HepG2 (cell line): ENCODE data around the gene S100Z. TPM values are rescaled to one million over a fixed set of nuclear protein-coding genes. Genes with fewer than 3 reads are reported as not detected.

Experiments
- ATAC-seq: fragments of 200-7000 bp; cut with Tn5 transposase; 3 replicates; pipeline ENCODE4 v1.9.1; 2020; ENCODE audit warnings: mild to moderate bottlenecking, moderate library complexity
- Bru-seq: library from RNA; stranded (reverse); fragments of 400-500 nt; gene quantifications from one replicate; lab custom pipeline; 2021; lab: Mats Ljungman, UMichigan
- BruChase-seq, 2 experiments: library from RNA; stranded (reverse); fragments of 400-500 nt; gene quantifications; one replicate each; lab custom pipeline; 2021; lab: Mats Ljungman, UMichigan
- BruUV-seq: library from RNA; stranded (reverse); fragments of 400-500 nt; replicated peaks from 2 replicates; lab custom pipeline; 2021; lab: Mats Ljungman, UMichigan
- CTCF ChIA-PET: fragments of 300-600 bp; formaldehyde crosslinking; extraction: SDS; loops from one replicate; lab custom pipeline; 2021; ENCODE audit warnings: low total read pairs, inconsistent platforms, low intra/inter-chr PET ratio; lab: Yijun Ruan, JAX
- POLR2A ChIA-PET: fragments of 350-600 bp; sonication (Branson Sonifier 250); formaldehyde crosslinking; loops from one replicate; lab custom pipeline; 2020; ENCODE audit warnings: antibody characterized with exemption, inconsistent platforms; lab: Yijun Ruan, JAX
- DNase-seq: peaks from one replicate; pipeline ENCODE4 v3.0.0-alpha.2; 2015; ENCODE audit warnings: low spot score
- FAIRE-seq: peaks from 3 replicates; lab custom pipeline; 2011; peaks lifted over from hg19 to GRCh38; lab: Jason Lieb, UNC
- H2AFZ ChIP-seq: one replicate; pipeline ENCODE4 v1.6.1; 2011; ENCODE audit warnings: low read length, inconsistent platforms
- H3K27ac ChIP-seq: fragments of 300-600 bp; 3 replicates; pipeline ENCODE4 v1.8.0; 2011; ENCODE audit warnings: mixed run types, mild to moderate bottlenecking, mixed read lengths, low read length, inconsistent platforms; ENCODE audit not compliant: insufficient read depth; ENCODE audit errors: extremely low read length
- H3K27me3 ChIP-seq, 2 experiments: fragments of 200-600 bp in 1 of 2; 2 replicates in 1 of 2; 3 replicates in 1 of 2; pipeline versions ENCODE4 v1.6.0 to v1.8.0; 2011; ENCODE audit warnings: low read length in 2 of 2, mild to moderate bottlenecking in 2 of 2, moderate library complexity in 2 of 2, inconsistent platforms in 1 of 2; ENCODE audit not compliant: insufficient read depth in 2 of 2, control insufficient read depth in 1 of 2
- H3K36me3 ChIP-seq, 2 experiments: fragments of 200-600 bp in 1 of 2; replicated peaks in 1 of 2; 2 replicates in 1 of 2; 3 replicates in 1 of 2; pipeline versions ENCODE4 v1.5.1 to v1.8.0; 2011; ENCODE audit warnings: low read length in 2 of 2, inconsistent platforms in 1 of 2; ENCODE audit not compliant: insufficient read depth in 2 of 2, control insufficient read depth in 1 of 2
- H3K4me1 ChIP-seq: 2 replicates; pipeline ENCODE4 v1.5.1; 2012; ENCODE audit warnings: low read length, inconsistent platforms; ENCODE audit not compliant: insufficient read depth
- H3K4me2 ChIP-seq: 2 replicates; pipeline ENCODE4 v1.6.0; 2011; ENCODE audit warnings: low read depth, low read length, inconsistent platforms
- H3K4me3 ChIP-seq, 3 experiments: fragments of 200-600 bp in 1 of 3; sonication (generic), shearing (Covaris generic) in 1 of 3; replicated peaks in 1 of 3; 2 replicates each; pipeline ENCODE4 v1.5.1; 2011 to 2016; ENCODE audit warnings: low read length in 3 of 3, inconsistent platforms in 2 of 3, low read depth in 2 of 3, mild to moderate bottlenecking in 2 of 3, control low read depth in 1 of 3, mixed read lengths in 1 of 3; ENCODE audit not compliant: insufficient read depth in 1 of 3
- H3K79me2 ChIP-seq: one replicate; pipeline ENCODE4 v1.6.1; 2011; ENCODE audit warnings: low read length, inconsistent platforms; ENCODE audit not compliant: insufficient read depth
- H3K9ac ChIP-seq: 2 replicates; pipeline ENCODE4 v1.6.0; 2011; ENCODE audit warnings: mild to moderate bottlenecking, low read depth, low read length, inconsistent platforms; ENCODE audit not compliant: insufficient read depth
- H3K9me3 ChIP-seq: 2 replicates; pipeline ENCODE4 v1.5.1; 2012; ENCODE audit warnings: mild to moderate bottlenecking, low read length
- H4K20me1 ChIP-seq: 2 replicates; pipeline ENCODE4 v1.6.0; 2011; ENCODE audit warnings: inconsistent platforms, mild to moderate bottlenecking, low read length, moderate library complexity; ENCODE audit not compliant: insufficient read depth
- KDM2A ChIP-seq: sonication (generic); formaldehyde crosslinking; IDR thresholded peaks from 2 replicates; pipeline ENCODE4 v1.4.0; 2020; ENCODE audit warnings: low read depth, missing genetic modification reagents, borderline replicate concordance
- ZNF12 ChIP-seq: sonication (generic); formaldehyde crosslinking; IDR thresholded peaks from 2 replicates; pipeline ENCODE4 v1.5.0; 2020; ENCODE audit warnings: missing genetic modification reagents
- WGBS: methylation state at CpG from one replicate; pipeline ENCODE4 v1.1.6; 2017; ENCODE audit warnings: low lambda C conversion rate; 5-methylcytosine and 5-hydroxymethylcytosine counted together
- in situ Hi-C: cut with HindIII; loops from 2 replicates; pipeline ENCODE4 v1.10.0; 2017; ENCODE audit warnings: low pct_unique_long_range_greater_than_20kb; ENCODE audit not compliant: extremely low pct_ligation_motif_present
- intact Hi-C: fragments of 100-400 bp; cut with micrococcal nuclease; formaldehyde crosslinking; loops from one replicate; pipeline ENCODE4 v1.10.0; 2022; ENCODE audit not compliant: unreplicated experiment
- long read RNA-seq, 2 experiments: library from RNA in 1 of 2; library from polyadenylated mRNA in 1 of 2; stranded (forward) in 1 of 2; unstranded in 1 of 2; transcript quantifications; one replicate each; pipeline ENCODE4 v2.0.0, GENCODE V29; 2019 to 2022
- polyA minus RNA-seq, 3 experiments: library from RNA; depleted of rRNA, polyadenylated mRNA; stranded (reverse); fragments of >200 nt; gene quantifications; 2 replicates each; pipeline ENCODE4 v1.2.3, GENCODE V29; 2011; ENCODE audit warnings: low replicate concordance in 1 of 3
- polyA plus RNA-seq, 8 experiments: library from polyadenylated mRNA; depleted of rRNA in 3 of 8; stranded (reverse) in 7 of 8; unstranded in 1 of 8; fragments of >200 nt; fragmentation: Illumina TruSeq in 4 of 8; extraction: Trizol in 4 of 8; gene quantifications; 2 replicates each; pipeline versions ENCODE4 v1.2.1 to v1.2.3, GENCODE V29; 2011 to 2016; ENCODE audit warnings: low read depth in 4 of 8, missing spikeins in 1 of 8, mixed read lengths in 1 of 8; ENCODE audit not compliant: insufficient read depth in 1 of 8
- total RNA-seq, 5 experiments: library from RNA; depleted of rRNA; stranded (reverse); fragments of >200 nt; fragmentation: Illumina TruSeq; extraction: Trizol; gene quantifications; 2 replicates each; pipeline ENCODE4 v1.2.3, GENCODE V29; 2016; ENCODE audit warnings: low read depth in 1 of 5

Gene S100Z
- total RNA-seq (2016; rRNA removed; fragmentation: Illumina TruSeq; extraction: Trizol) (not detected in 2 replicates), polyA plus RNA-seq (2011; rRNA removed) (0.17 and 0.22 TPM in 2 replicates), polyA minus RNA-seq (2011; rRNA and poly(A)+ RNA removed; ENCODE audit: low replicate concordance) (not detected in 2 replicates), Bru-seq, nascent RNA (percentile 13 among the genes with signal in this experiment), BruChase-seq, experiment 1, labeled RNA remaining after a 6-hour chase (percentile 17 among the genes with signal in this experiment), BruChase-seq, experiment 2, labeled RNA remaining after a 2-hour chase (percentile 18 among the genes with signal in this experiment)
- not detected in 2 replicates for total RNA-seq (2016; cell fraction: cytosol; rRNA removed; fragmentation: Illumina TruSeq; extraction: Trizol; ENCODE audit: low read depth)
- total RNA-seq (2016; cell fraction: insoluble cytoplasmic fraction; rRNA removed; fragmentation: Illumina TruSeq; extraction: Trizol): not detected in 2 replicates
- not detected in 2 replicates for total RNA-seq (2016; cell fraction: membrane; rRNA removed; fragmentation: Illumina TruSeq; extraction: Trizol)
- total RNA-seq (2016; cell fraction: nucleus; rRNA removed; fragmentation: Illumina TruSeq; extraction: Trizol): not detected in 2 replicates
- 0.08 and 0.20 TPM in 2 replicates for polyA plus RNA-seq (2011; cell fraction: cytosol; rRNA removed)
- 0.36 TPM in 1 of 2 replicates, not detected in the other for polyA plus RNA-seq (2011; cell fraction: nucleus; rRNA removed)
- 0.12 TPM in 1 of 2 replicates, not detected in the other for polyA plus RNA-seq (2012)
- not detected in 2 replicates for polyA plus RNA-seq (2016; cell fraction: cytosol; fragmentation: Illumina TruSeq; extraction: Trizol; ENCODE audit: low read depth)
- polyA plus RNA-seq (2016; cell fraction: insoluble cytoplasmic fraction; fragmentation: Illumina TruSeq; extraction: Trizol; ENCODE audit: low read depth): not detected in 2 replicates
- polyA plus RNA-seq (2016; cell fraction: membrane; fragmentation: Illumina TruSeq; extraction: Trizol; ENCODE audit: low read depth): not detected in 2 replicates
- not detected in 2 replicates for polyA plus RNA-seq (2016; cell fraction: nucleus; fragmentation: Illumina TruSeq; extraction: Trizol; ENCODE audit: insufficient read depth, low read depth)
- polyA minus RNA-seq (2011; cell fraction: cytosol; rRNA and poly(A)+ RNA removed): not detected in 2 replicates
- polyA minus RNA-seq (2011; cell fraction: nucleus; rRNA and poly(A)+ RNA removed): 1.1 TPM in 1 of 2 replicates, not detected in the other
- long read RNA-seq, experiment 1: 0 reads
- long read RNA-seq, experiment 2: 0 reads

DNA sequence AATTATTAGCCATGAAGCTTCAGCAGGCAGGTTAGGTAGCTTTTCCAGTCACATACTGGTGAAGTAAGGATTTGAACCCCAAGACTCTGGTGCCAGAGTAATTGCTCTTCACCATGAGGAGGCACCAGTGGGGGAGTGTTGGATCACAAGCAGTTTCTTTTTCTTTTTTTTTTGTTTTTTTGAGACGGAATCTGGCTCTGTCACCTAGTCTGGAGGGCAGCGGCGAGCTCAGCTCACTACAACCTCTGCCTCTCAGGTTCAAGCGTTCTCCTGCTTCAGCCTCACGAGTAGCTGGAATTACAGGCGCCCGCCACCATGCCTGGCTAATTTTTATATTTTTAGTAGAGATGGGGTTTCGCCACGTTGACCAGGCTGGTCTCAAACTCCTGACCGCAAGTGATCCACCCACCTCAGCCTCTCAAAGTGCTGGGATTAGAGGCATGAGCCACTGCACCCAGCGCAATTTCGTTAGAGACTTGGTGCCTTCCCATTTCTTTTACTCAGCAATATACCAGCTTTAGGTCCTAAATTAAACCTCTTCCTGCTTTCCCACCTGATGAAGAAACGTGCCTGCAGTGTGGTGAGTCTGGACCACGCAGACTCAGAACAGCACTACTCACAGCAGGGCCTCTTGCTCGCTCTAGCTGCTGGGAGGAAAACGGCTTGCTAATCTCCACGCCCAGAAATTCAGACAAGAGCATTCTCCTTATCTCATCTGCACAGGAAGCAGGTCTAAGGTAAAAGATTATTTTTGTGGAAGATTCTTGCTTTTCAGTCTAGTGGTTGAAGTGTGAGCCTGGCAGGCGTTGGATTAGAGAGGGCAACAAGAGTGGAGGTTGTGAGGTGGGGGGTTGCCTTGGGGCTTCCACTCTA, at the start of gene S100Z:
TSS of gene S100Z (plus strand) at position 596 of the 873 bp plus-strand sequence. CDS start 25,346 bp downstream, outside the sequence.
- H3K36me3 ChIP-seq: no peaks in the 10 kb centered on the region
- H3K4me1 ChIP-seq: peaks cover 8% of the 10 kb centered on the region; the same call in 1 of the 2 replicates
- H3K9me3 ChIP-seq: no peaks in the 10 kb centered on the region
- WGBS: 62% methylated on average over 16 of the region's 18 CpGs
- DNase-seq (no peak), FAIRE-seq (no peak), ATAC-seq (peak; percentile 49)
- intact Hi-C loops (no loop called here), in situ Hi-C loops (no loop called here)
- no peaks in the 10 kb centered on the region; a peak in 1 of 5 replicates for H3K27me3 ChIP-seq
- H3K27ac ChIP-seq: no peak within 1 kb of the TSS
- POLR2A ChIA-PET: no interaction called here
- no peaks in the 10 kb centered on the region for H4K20me1 ChIP-seq
- no peaks in the 10 kb centered on the region for H3K79me2 ChIP-seq
- H2AFZ ChIP-seq: no peak within 1 kb of the TSS
- H3K9ac ChIP-seq: no peak within 1 kb of the TSS
- no peak within 1 kb of the TSS for H3K4me3 ChIP-seq
- CTCF ChIA-PET: no interaction called here
- TF ChIP-seq KDM2A (CRISPR knock-in tag): no peak
- TF ChIP-seq ZNF12 (CRISPR knock-in tag): peak; percentile 85
- H3K4me2 ChIP-seq: peak within 1 kb of the TSS; percentile 24; the same call in 1 of the 2 replicates
- no TSS peak for BruUV-seq
